ENCODE data around the gene TPK1.

The TPK1 gene

GRCh38 chr7:144523621-144524020 lies 312.2 kb downstream of the TPK1 start:
- DNase-seq: no peak

GRCh38 chr7:144519925-144520324 lies 315.9 kb downstream of the TPK1 start:
- no peak for DNase-seq

- no peak for DNase-seq
Observed at GRCh38 chr7:144518360-144518759, 317.5 kb downstream of the TPK1 start.

GRCh38 chr7:144517749-144518148 lies 318.1 kb downstream of the TPK1 start:
- DNase-seq: no peak

GRCh38 chr7:144516729-144517525 lies 318.9 kb downstream of the TPK1 start:
- DNase-seq: no peak

GRCh38 chr7:144513334-144513733 lies 322.5 kb downstream of the TPK1 start:
- DNase-seq: peak; percentile 69

- no peak for DNase-seq
Observed at GRCh38 chr7:144510621-144511020, 325.2 kb downstream of the TPK1 start.

GRCh38 chr7:144508702-144509101 lies 327.2 kb downstream of the TPK1 start:
- DNase-seq: no peak

GRCh38 chr7:144503215-144503614 lies 332.6 kb downstream of the TPK1 start:
- DNase-seq: no peak

- DNase-seq: no peak
Observed at GRCh38 chr7:144500225-144500624, 335.6 kb downstream of the TPK1 start.

GRCh38 chr7:144497282-144497681 lies 338.6 kb downstream of the TPK1 start:
- DNase-seq: no peak

- no peak for DNase-seq
Observed at GRCh38 chr7:144494355-144494754, 341.5 kb downstream of the TPK1 start.

GRCh38 chr7:144489504-144489903 lies 346.3 kb downstream of the TPK1 start:
- no peak for DNase-seq

- no peak for DNase-seq
Observed at GRCh38 chr7:144488977-144489376, 346.9 kb downstream of the TPK1 start.

- no peak for DNase-seq
Observed at GRCh38 chr7:144487901-144488300, 348.0 kb downstream of the TPK1 start.

- DNase-seq: no peak
Observed at GRCh38 chr7:144484445-144484844, 351.4 kb downstream of the TPK1 start.

GRCh38 chr7:144483189-144483588 lies 352.7 kb downstream of the TPK1 start:
- no peak for DNase-seq

- no peak for DNase-seq
Observed at GRCh38 chr7:144481833-144482232, 354.0 kb downstream of the TPK1 start.

GRCh38 chr7:144477348-144477747 lies 358.5 kb downstream of the TPK1 start:
- no peak for DNase-seq

GRCh38 chr7:144474800-144475615 lies 360.8 kb downstream of the TPK1 start:
- no peak for DNase-seq

GRCh38 chr7:144474363-144474762 lies 361.5 kb downstream of the TPK1 start:
- DNase-seq: no peak

- DNase-seq: no peak
Observed at GRCh38 chr7:144473908-144474307, 361.9 kb downstream of the TPK1 start.

GRCh38 chr7:144470078-144470477 lies 365.8 kb downstream of the TPK1 start:
- no peak for DNase-seq

Measured in NCI-H1092 treated with DMSO at 0.1 percent for 48 hours (cell line).